Suppressor macrophage treated with lipopolysaccharide for 4 hours (primary cell): ENCODE results near the gene OR5AU1.
A peak's percentile ranks its signal among the peaks of the same experiment; 100 is the strongest.

ENCODE experiments used
- DNase-seq: peaks from one replicate; pipeline ENCODE4 v3.0.0-alpha.2; 2020

The OR5AU1 gene

GRCh38 chr14:21155963-21156362 lies at the start of gene OR5AU1:
OR5AU1 (minus strand) TSS chr14:21156063; CDS start chr14:21155872, 191 bp downstream.
- DNase-seq, result no peak

- no peak for DNase-seq
Observed at GRCh38 chr14:21205026-21205677, 49.3 kb upstream of the OR5AU1 start.

- no peak for DNase-seq
Observed at GRCh38 chr14:21204167-21205025, 48.5 kb upstream of the OR5AU1 start.

GRCh38 chr14:21203470-21204166 lies 47.8 kb upstream of the OR5AU1 start:
- no peak for DNase-seq

- DNase-seq, result no peak
Observed at GRCh38 chr14:21202463-21203358, 46.8 kb upstream of the OR5AU1 start.

- DNase-seq, result no peak
Observed at GRCh38 chr14:21201732-21202462, 46.0 kb upstream of the OR5AU1 start.

GRCh38 chr14:21200752-21201461 lies 45.0 kb upstream of the OR5AU1 start:
- DNase-seq, result no peak

- DNase-seq, result no peak
Observed at GRCh38 chr14:21199611-21200560, 44.0 kb upstream of the OR5AU1 start.

GRCh38 chr14:21197418-21198205 lies 41.7 kb upstream of the OR5AU1 start:
- no peak for DNase-seq

GRCh38 chr14:21194597-21194996 lies 38.7 kb upstream of the OR5AU1 start:
- no peak for DNase-seq

- no peak for DNase-seq
Observed at GRCh38 chr14:21192875-21193535, 37.1 kb upstream of the OR5AU1 start.

GRCh38 chr14:21192447-21192822 lies 36.6 kb upstream of the OR5AU1 start:
- DNase-seq, result no peak

GRCh38 chr14:21191809-21192446 lies 36.1 kb upstream of the OR5AU1 start:
- peak; percentile 49 for DNase-seq

GRCh38 chr14:21191261-21191808 lies 35.5 kb upstream of the OR5AU1 start:
- DNase-seq, result no peak

GRCh38 chr14:21185491-21185890 lies 29.6 kb upstream of the OR5AU1 start:
- no peak for DNase-seq

- DNase-seq, result no peak
Observed at GRCh38 chr14:21184254-21184653, 28.4 kb upstream of the OR5AU1 start.

- no peak for DNase-seq
Observed at GRCh38 chr14:21182166-21182565, 26.3 kb upstream of the OR5AU1 start.

- DNase-seq, result no peak
Observed at GRCh38 chr14:21171128-21171527, 15.3 kb upstream of the OR5AU1 start.
